ENCODE data around the gene APOA5. TPM values are rescaled to one million over a fixed set of nuclear protein-coding genes. Genes with fewer than 3 reads are reported as not detected.
"Not testable (repeated sequence)": the region's sequence is repeated elsewhere in the genome, so short reads cannot be mapped to it uniquely, and the experiment has no call there.

Gene APOA5
- total RNA-seq, 1 experiment from 2014 or later, result not detected

DNA sequence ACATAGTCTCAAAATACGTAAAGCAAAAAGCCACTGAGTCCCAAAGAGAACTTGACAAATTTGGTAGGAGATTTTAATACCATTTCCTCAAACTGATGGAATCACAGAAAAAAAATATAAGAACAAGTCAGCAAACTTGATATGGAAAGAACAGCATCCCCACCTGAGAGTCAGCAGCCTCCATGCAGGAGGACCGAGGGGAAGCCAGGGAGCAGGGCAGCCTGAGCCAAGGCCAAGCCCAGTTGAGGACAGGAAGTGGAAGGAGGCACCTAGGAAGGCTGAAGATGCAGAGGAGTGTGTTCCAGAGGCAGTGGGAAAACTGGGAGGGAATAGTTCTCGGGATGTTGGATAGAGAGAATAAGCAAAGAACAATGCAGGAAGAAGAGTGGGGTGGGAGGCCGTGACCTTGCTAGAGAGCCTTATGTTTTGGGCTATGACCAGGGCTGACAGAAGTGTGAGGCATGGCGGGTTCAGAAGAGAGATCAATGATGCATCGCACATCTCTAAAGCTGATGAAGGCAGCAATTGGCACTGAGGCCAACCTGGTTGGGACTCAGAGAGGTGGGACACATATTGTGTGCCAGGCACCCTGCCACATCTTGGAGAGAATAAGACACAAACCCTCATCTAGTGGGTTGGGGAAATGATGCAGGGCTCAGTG lies 16.1 kb upstream of the APOA5 start:
- H3K9me2 ChIP-seq (ENCODE audit: insufficient read depth), result no peaks in the 10 kb centered on the region
- H3F3A ChIP-seq (ENCODE audit: insufficient read depth, low read depth), result no peaks in the 10 kb centered on the region
- no peaks in the 10 kb centered on the region for H3K9me3 ChIP-seq (ENCODE audit: insufficient read depth, low read depth)
- no peaks in the 10 kb centered on the region for H3K4me1 ChIP-seq (replicated peaks; ENCODE audit: insufficient read depth)
- no peaks in the 10 kb centered on the region for H4K20me1 ChIP-seq (ENCODE audit: insufficient read depth)
- intact Hi-C loops (cut with micrococcal nuclease; ENCODE audit: unreplicated experiment), result no loop called here
- no peaks in the 10 kb centered on the region for H3K36me3 ChIP-seq (ENCODE audit: low read depth)
- H3K27ac ChIP-seq, result no peak overlapping the region
- BruUV-seq (replicated peaks), result no TSS peak
- no peak for TF ChIP-seq EZH2 (IDR thresholded peaks at IDR 0.05; ENCODE audit: low read depth)
- TF ChIP-seq, protein P1, sequence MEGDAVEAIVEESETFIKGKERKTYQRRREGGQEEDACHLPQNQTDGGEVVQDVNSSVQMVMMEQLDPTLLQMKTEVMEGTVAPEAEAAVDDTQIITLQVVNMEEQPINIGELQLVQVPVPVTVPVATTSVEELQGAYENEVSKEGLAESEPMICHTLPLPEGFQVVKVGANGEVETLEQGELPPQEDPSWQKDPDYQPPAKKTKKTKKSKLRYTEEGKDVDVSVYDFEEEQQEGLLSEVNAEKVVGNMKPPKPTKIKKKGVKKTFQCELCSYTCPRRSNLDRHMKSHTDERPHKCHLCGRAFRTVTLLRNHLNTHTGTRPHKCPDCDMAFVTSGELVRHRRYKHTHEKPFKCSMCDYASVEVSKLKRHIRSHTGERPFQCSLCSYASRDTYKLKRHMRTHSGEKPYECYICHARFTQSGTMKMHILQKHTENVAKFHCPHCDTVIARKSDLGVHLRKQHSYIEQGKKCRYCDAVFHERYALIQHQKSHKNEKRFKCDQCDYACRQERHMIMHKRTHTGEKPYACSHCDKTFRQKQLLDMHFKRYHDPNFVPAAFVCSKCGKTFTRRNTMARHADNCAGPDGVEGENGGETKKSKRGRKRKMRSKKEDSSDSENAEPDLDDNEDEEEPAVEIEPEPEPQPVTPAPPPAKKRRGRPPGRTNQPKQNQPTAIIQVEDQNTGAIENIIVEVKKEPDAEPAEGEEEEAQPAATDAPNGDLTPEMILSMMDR (conservative IDR thresholded peaks at IDR 0.05), result no peak
- H3K4me2 ChIP-seq, result no peak overlapping the region
- H3K27me3 ChIP-seq (ENCODE audit: insufficient read depth, low read depth), result no peaks in the 10 kb centered on the region
- H3K79me2 ChIP-seq (ENCODE audit: low read depth), result no peaks in the 10 kb centered on the region
- POLR2A ChIA-PET (ENCODE audit: unreplicated experiment), result no interaction called here
- no peak overlapping the region for H2AFZ ChIP-seq
- H3K4me3 ChIP-seq, result no peak overlapping the region
- CTCF ChIA-PET, result no interaction called here
- DNase-seq, result no peak

DNA sequence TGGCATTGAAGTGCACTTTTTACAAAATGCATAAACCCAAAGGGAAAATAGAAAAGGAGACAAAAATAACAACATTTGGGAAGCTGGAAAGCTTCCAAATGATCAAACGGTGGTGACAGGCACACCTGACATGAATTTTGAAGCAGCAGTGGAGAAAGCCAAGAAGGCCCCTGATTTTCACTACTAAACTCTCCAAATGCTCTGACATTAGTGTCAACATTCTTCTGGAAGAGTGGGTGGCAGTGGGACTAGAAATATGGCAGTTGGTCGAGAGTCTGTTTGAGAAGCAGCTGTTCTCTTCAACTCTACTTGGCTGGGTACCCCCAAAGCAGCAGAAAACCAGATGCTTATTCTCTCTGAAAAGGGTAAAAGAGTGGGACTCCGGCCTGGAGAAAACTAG lies 12.3 kb upstream of the APOA5 start:
- H3K9me2 ChIP-seq (ENCODE audit: insufficient read depth), result no peaks in the 10 kb centered on the region
- no peak overlapping the region for H3K4me2 ChIP-seq
- CTCF ChIA-PET, result no interaction called here
- intact Hi-C loops (cut with micrococcal nuclease; ENCODE audit: unreplicated experiment), result no loop called here
- H3K9me3 ChIP-seq (ENCODE audit: insufficient read depth, low read depth), result no peaks in the 10 kb centered on the region
- no peaks in the 10 kb centered on the region for H4K20me1 ChIP-seq (ENCODE audit: insufficient read depth)
- no peaks in the 10 kb centered on the region for H3F3A ChIP-seq (ENCODE audit: insufficient read depth, low read depth)
- H3K4me1 ChIP-seq (replicated peaks; ENCODE audit: insufficient read depth), result 0 out of 2 replicates have a peak, but pooled peaks cover 4% of the 10 kb centered on the region
- BruUV-seq (replicated peaks), result no TSS peak
- no peak for TF ChIP-seq EZH2 (IDR thresholded peaks at IDR 0.05; ENCODE audit: low read depth)
- TF ChIP-seq, protein P1 (conservative IDR thresholded peaks at IDR 0.05), result no peak
- POLR2A ChIA-PET (ENCODE audit: unreplicated experiment), result no interaction called here
- H3K27me3 ChIP-seq (ENCODE audit: insufficient read depth, low read depth), result no peaks in the 10 kb centered on the region
- no peak for DNase-seq
- H3K27ac ChIP-seq, result no peak overlapping the region
- H3K4me3 ChIP-seq, result no peak overlapping the region
- no peaks in the 10 kb centered on the region for H3K36me3 ChIP-seq (ENCODE audit: low read depth)
- H2AFZ ChIP-seq, result no peak overlapping the region
- no peaks in the 10 kb centered on the region for H3K79me2 ChIP-seq (ENCODE audit: low read depth)

DNA sequence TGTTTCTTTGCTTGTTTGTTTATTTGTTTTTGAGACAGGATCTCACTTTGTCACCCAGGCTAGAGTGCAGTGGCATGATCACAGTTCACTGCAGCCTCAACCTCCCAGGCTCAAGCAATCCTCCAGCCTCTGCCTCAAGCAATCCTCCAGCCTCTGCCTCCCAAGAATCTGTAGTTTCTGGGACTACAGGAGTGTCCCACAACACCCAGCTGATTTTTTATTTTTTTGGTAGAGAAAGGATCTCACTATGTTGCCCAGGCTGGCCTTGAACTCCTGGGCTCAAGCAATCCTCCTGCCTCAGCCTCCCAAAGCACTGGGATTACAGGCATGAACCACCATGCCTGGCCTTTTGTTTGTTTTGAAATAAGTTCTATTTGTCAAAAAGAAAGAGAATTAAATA lies 10.0 kb upstream of the APOA5 start:
- H3F3A ChIP-seq (ENCODE audit: insufficient read depth, low read depth); H3K36me3 ChIP-seq (ENCODE audit: low read depth); H3K27me3 ChIP-seq (ENCODE audit: insufficient read depth, low read depth); H4K20me1 ChIP-seq (ENCODE audit: insufficient read depth); intact Hi-C loops (cut with micrococcal nuclease; ENCODE audit: unreplicated experiment); H3K4me2 ChIP-seq; H2AFZ ChIP-seq; H3K27ac ChIP-seq; H3K9me2 ChIP-seq (ENCODE audit: insufficient read depth); H3K9me3 ChIP-seq (ENCODE audit: insufficient read depth, low read depth); H3K4me1 ChIP-seq (replicated peaks; ENCODE audit: insufficient read depth); H3K79me2 ChIP-seq (ENCODE audit: low read depth); H3K4me3 ChIP-seq; BruUV-seq (replicated peaks); DNase-seq: not testable (repeated sequence)
- ChIA-PET CTCF (interaction anchor here (0.7 kb wide), 1 partner anchor 40 kb away, joined by 6 read pairs; no protein-coding TSS in a partner anchor), POLR2A (ENCODE audit: unreplicated experiment) (interaction anchor here (0.6 kb wide), 1 partner anchor 251 kb away, joined by 3 read pairs; no protein-coding TSS in a partner anchor)

GRCh38 chr11:116800610-116801009 lies 8.9 kb upstream of the APOA5 start:
- Histone ChIP-seq H3K36me3 (ENCODE audit: low read depth) (no peaks in the 10 kb centered on the region), H2AFZ (peak overlapping the region; percentile 26), H3K9me3 (ENCODE audit: insufficient read depth, low read depth) (no peaks in the 10 kb centered on the region), H4K20me1 (ENCODE audit: insufficient read depth) (no peaks in the 10 kb centered on the region), H3K4me3 (no peak overlapping the region), H3K27ac (no peak overlapping the region), H3F3A (ENCODE audit: insufficient read depth, low read depth) (no peaks in the 10 kb centered on the region), H3K4me2 (no peak overlapping the region), H3K9me2 (ENCODE audit: insufficient read depth) (no peaks in the 10 kb centered on the region), H3K4me1 (replicated peaks; ENCODE audit: insufficient read depth) (0 out of 2 replicates have a peak, but pooled peaks cover 4% of the 10 kb centered on the region), H3K27me3 (ENCODE audit: insufficient read depth, low read depth) (no peaks in the 10 kb centered on the region), H3K79me2 (ENCODE audit: low read depth) (no peaks in the 10 kb centered on the region)
- POLR2A ChIA-PET (ENCODE audit: unreplicated experiment), result no interaction called here
- BruUV-seq (replicated peaks), result no TSS peak
- TF ChIP-seq, protein P1 (conservative IDR thresholded peaks at IDR 0.05), result no peak
- TF ChIP-seq EZH2 (IDR thresholded peaks at IDR 0.05; ENCODE audit: low read depth), result no peak
- CTCF ChIA-PET, result no interaction called here
- intact Hi-C loops (cut with micrococcal nuclease; ENCODE audit: unreplicated experiment), result no loop called here
- no peak for DNase-seq

Measured in PC-9 (cell line).